OCI-M2 (cell line): ENCODE measurements around the gene C4BPB.

Experiments used
- DNase-seq: peaks from one replicate; lab custom pipeline; 2025; ENCODE audit not compliant: unreplicated experiment; lab: John Stamatoyannopoulos, UW

Gene C4BPB

GRCh38 chr1:207081088-207081487 lies 7.6 kb upstream of the C4BPB start:
- DNase-seq, result no peak

DNA sequence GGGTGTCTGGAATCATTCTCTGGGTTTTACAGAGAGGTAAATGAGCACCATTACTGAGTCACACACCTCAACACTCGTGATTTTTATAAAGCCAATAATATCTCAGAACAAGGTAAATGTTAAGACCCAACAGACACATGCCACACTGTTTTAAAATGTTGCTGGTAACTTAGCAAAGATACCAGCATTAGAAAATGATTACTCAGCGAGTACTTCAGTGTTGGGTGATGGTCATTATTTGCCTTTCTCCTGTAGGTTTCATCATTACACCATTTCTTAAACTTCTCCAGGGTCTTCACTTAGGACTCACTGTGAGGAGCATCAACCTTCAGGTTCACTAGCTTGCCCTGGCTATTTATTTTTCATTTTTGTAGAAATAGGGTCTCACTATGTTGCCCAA lies 6.9 kb upstream of the C4BPB start:
- DNase-seq, result no peak

DNA sequence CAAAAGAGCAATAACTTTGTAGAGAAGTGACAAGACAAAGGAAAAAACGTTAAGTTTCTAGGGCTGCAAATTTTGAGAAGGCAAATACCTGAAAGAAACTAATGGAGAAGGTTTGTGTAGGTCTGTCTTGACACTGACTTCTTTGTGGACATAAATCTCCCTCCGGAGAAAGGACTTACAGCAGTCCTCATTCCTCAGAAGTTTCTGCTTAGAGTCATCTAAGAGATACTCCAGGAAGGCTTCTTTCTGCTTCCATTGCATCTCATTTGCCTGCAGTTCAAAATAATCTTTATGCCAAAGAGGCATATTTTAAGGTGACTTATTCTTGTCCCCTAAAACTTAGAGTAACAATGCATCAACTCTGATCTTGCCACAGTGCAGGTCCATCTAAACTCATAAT lies 4.4 kb upstream of the C4BPB start:
- DNase-seq, result no peak

- DNase-seq, result no peak
Observed at GRCh38 chr1:207084701-207085180, 3.9 kb upstream of the C4BPB start.

- DNase-seq, result no peak
Observed at GRCh38 chr1:207085887-207086286, 2.8 kb upstream of the C4BPB start.

DNA sequence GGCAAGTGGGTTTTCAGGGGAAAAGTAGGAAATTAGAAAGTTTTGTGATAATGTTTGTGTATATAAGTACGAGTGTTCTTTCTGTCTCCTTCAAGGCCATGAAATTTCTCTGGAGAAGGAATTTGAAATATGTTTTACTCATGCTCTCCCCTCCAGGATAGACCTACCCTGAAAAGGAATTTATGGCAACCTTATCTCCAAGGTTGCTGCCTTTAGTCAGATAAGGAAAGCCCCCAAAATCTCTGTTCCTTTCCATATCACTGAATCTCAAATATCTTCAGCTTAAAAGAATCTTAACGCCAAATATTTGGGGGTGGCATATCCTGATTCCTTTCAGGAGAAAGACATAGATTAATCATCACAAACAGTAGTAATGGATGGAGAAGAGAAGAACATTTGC lies 499 bp upstream of the C4BPB start:
- DNase-seq, result no peak

DNA sequence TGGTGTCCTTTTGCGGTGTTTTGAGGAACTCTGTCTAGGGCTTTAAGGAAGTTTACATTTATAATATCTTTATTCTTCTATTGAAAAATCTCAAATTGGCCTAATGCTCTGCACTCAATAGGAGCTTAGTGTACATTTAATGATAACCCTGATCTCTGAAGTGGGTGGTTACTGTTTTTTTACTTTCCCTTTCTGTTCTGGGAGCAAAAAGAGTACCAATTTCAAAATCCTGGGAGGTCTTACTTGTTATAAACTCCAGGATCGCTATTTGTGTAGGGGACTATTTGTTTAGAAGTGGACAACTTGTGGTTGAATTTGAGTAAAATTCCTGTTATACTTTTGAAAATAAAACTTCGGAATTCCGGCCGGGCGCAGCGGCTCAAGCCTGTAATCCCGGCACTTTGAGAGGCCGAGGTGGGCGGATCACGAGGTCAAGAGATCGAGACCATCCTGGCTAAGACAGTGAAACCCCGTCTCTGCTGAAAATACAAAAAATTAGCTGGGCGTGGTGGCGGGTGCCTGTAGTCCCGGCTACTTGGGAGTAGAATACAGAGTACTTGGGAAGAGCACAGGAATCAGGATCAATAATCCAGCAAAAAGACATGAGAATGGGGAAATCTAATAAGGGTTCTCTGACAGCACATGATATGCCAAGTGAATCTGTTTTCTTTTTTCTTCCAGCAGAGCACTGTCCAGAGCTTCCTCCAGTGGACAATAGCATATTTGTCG lies 1.1 kb downstream of the C4BPB start:
- no peak for DNase-seq

DNA sequence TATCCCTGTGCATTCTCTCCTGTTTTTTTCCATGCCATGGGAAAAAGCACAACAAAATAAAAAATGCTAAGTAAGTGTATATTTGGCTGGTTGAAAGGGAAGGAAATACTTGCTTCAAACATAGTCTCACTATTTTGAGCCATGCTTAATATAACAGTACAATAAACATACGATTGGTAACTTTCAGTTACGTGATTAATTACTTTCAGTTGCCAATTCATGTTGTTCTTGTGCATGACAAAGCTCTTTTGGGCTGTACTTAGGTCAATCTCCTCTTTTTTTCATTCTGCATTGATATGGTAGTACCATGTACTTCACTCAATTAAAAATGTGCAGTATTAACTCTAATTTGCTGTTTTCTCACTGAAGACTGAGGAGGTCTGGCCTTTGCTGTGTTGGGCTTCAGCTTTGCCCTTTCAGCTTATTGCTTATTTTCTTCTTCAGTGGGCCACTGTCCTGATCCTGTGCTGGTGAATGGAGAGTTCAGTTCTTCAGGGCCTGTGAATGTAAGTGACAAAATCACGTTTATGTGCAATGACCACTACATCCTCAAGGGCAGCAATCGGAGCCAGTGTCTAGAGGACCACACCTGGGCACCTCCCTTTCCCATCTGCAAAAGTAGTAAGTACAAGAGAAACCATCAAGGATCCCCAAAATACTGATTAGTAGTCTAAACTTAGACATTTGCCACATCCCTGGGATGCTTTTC lies 2.7 kb downstream of the C4BPB start:
- DNase-seq, result no peak

- DNase-seq, result no peak
Observed at GRCh38 chr1:207093944-207094343, 5.3 kb downstream of the C4BPB start.

DNA sequence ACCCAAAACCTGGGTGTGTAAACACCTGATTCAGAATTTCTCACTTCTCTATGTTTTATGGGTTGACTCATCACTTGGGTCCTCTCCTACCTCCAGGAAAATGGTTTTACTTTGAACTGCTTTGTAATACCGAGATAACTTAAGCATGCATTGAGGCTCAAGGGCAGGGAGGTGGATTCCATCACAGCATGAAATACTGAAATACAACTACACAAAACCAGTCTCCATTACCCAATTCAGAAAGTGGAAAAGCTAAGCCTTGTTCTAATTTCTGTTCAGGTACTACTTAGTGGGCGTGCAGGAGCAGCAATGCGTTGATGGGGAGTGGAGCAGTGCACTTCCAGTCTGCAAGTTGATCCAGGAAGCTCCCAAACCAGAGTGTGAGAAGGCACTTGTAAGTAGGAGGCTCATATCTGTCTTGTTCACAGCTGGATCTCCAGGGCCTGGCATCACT lies 9.2 kb downstream of the C4BPB start:
- DNase-seq, result no peak

GRCh38 chr1:207101720-207102119 lies 13.1 kb downstream of the C4BPB start:
- no peak for DNase-seq

DNA sequence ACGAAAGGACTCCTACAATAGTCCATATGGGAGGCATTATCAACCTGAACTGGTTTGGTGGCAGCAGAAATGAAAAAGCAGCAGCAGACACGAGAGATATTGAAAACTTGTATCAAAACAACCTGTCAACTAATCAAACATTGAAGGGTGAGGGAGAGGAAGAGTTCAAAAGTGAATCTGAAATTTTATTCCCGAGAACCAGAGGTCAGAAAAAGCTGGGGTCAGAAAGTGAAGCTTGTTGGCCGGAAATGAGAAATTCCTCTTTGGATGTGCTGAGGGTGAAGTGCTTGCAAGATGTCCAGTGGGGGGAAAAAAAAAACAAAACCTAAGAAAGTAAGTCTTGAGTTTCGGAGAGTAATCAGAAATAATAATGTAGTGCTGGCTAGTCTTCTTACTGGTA lies 13.5 kb downstream of the C4BPB start:
- DNase-seq, result no peak

DNA sequence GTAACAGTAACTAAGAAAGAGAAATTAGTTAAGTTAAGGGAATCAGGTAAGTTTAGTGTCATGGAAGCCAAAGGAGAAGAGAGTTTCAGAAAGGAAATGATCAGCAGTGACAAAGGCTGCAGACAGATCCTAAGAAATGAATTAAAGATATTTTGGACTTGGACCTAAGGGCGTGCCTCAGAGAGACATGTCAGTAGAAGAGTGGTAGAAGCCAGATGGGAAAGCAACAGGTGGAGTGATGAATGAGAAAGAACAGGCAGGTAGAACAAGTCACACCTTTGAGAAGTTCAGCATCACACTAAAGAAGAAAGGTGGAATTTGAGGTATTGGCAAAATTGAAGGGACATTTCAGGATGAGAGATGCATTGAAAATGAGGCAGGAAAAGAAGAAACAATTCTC lies 14.0 kb downstream of the C4BPB start:
- no peak for DNase-seq

DNA sequence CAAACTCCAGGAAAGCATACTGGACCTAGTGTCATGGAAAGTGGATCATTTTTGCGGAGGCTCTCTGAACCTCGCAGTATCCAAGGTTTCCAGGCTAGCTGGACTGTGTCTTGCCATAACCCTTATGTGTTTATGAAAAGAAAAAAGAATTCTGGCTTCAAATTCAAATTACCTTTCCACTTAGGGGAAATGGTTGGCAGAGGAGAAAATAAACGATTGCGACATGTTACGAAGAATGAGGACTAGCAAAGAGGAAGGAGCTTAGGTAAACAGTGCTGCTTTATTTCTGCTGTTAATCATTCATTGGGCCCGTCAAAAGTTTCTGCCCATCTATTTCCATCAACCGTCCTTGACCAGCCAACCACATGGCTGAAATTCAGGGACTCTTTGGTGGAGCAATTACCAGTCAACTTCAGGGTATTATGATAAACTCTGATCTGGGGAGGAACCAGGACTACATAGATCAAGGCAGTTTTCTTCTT lies 15.3 kb downstream of the C4BPB start, which contains the start of gene C4BPA:
Gene C4BPA, plus strand, starts transcription at position 342 of the 482 bp plus-strand sequence. CDS start 8,793 bp downstream, outside the sequence.
- no peak for DNase-seq

- no peak for DNase-seq
Observed at GRCh38 chr1:207109004-207109403, 20.3 kb downstream of the C4BPB start.

DNA sequence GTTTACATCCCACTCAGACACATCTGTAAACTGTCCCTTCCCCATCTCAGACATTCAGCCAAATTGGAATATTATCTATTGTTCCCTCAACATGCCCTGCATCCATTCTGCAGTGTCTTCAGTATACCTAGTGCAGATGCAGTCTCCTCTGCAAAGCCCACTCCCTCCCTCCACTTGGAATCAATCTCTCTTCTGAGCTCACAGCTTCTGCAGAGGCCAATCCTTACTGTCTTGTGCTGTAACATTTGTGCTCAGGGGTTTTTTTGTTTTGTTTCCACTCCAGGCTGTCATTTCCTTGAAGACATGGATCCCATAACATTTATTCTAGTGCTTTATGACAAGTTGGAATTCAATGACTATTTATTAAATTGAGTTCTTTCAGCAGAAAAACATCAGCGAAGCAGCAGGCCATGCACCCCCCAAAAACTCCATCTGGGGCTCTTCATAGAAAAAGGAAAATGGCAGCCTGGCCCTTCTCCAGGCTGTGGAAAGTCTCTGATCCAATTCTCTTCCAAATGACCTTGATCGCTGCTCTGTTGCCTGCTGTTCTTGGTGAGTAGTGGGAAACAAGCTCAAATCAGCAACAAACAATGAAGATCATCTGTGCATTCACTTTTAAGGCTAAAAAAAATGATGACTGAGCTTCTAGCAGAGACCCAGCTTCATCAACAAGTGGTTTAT lies 24.1 kb downstream of the C4BPB start:
- no peak for DNase-seq

- no peak for DNase-seq
Observed at GRCh38 chr1:207115269-207115668, 26.6 kb downstream of the C4BPB start.

GRCh38 chr1:207124389-207124788 lies 35.7 kb downstream of the C4BPB start:
- DNase-seq, result no peak

DNA sequence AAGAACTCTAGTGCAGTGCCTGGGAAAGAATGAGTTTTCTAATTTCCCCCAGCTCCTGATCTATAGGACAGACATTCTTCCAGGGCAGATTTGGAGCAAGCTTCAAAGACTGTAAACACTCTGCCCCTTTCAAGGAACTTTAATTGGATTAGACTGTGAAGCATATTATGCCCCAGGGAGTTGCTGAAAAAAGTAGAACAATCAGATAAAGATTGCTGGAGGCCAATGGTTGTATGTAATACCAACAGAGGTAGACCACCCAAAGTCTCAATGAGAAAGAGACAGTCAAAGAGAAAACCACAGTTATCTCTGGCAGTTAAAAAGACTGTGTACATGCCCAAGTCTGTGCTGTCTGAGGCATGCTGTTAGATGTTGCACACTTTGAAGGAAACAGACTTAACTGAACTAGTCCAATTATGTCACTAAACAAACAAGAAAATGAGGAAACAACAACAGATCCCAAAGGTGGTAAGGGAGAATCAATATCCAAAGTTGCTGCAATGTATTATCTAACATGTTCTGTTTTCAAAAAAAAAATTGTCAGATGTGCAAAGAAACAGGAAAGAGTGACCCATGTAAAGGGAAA lies 39.8 kb downstream of the C4BPB start:
- DNase-seq, result no peak

- no peak for DNase-seq
Observed at GRCh38 chr1:207129053-207129452, 40.4 kb downstream of the C4BPB start.
